C4-2B (cell line): ENCODE results near the gene CRISP2.

ENCODE experiments used
- H3K27ac ChIP-seq: fragments of 450-650 bp; 2 replicates; pipeline ENCODE4 v1.5.1; 2017
- CTCF ChIP-seq: fragments of 450-650 bp; conservative IDR thresholded peaks from 2 replicates; pipeline ENCODE4 v1.5.1; 2017; ENCODE audit warnings: mild to moderate bottlenecking
- ZFX ChIP-seq: fragments of 450-650 bp; IDR thresholded peaks from 2 replicates; pipeline ENCODE4 v1.6.1; 2017

The CRISP2 gene

GRCh38 chr6:49662231-49662891 is 51.0 kb downstream of the CRISP2 start:
- TF ChIP-seq ZFX (no peak), CTCF (no peak)
- H3K27ac ChIP-seq: no peak overlapping the region

GRCh38 chr6:49653942-49654341 is 59.4 kb downstream of the CRISP2 start:
- H3K27ac ChIP-seq: no peak overlapping the region
- TF ChIP-seq CTCF: no peak
- no peak for TF ChIP-seq ZFX

- TF ChIP-seq CTCF (no peak), ZFX (no peak)
- H3K27ac ChIP-seq: no peak overlapping the region
Observed at GRCh38 chr6:49653438-49653837, 59.9 kb downstream of the CRISP2 start.

GRCh38 chr6:49651239-49651638 is 62.1 kb downstream of the CRISP2 start:
- TF ChIP-seq ZFX (no peak), CTCF (no peak)
- H3K27ac ChIP-seq: no peak overlapping the region

GRCh38 chr6:49649988-49650387 is 63.4 kb downstream of the CRISP2 start:
- no peak for TF ChIP-seq CTCF
- no peak for TF ChIP-seq ZFX
- H3K27ac ChIP-seq: no peak overlapping the region

GRCh38 chr6:49648036-49648435 is 65.3 kb downstream of the CRISP2 start:
- H3K27ac ChIP-seq: no peak overlapping the region
- TF ChIP-seq ZFX (no peak), CTCF (no peak)

GRCh38 chr6:49647476-49647875 is 65.9 kb downstream of the CRISP2 start:
- TF ChIP-seq ZFX: no peak
- TF ChIP-seq CTCF: no peak
- no peak overlapping the region for H3K27ac ChIP-seq
